Activated CD8-positive, alpha-beta T cell treated with anti-CD3 and anti-CD28 coated beads, Interleukin-2, amount 10 ng/mL, durations not matched to agents 7 days and 5 days (primary cell): ENCODE measurements around the gene CFAP70. TPM values are rescaled to one million over a fixed set of nuclear protein-coding genes. Genes with fewer than 3 reads are reported as not detected.
"Not testable (repeated sequence)": the region's sequence is repeated elsewhere in the genome, so short reads cannot be mapped to it uniquely, and the experiment has no call there.

Experiments
- ATAC-seq: fragments of 150-1000 bp; cut with Tn5 transposase; one replicate; pipeline ENCODE4 v1.10.0; 2021; ENCODE audit warnings: moderate library complexity
- CTCF ChIA-PET: fragments of 350-600 bp; sonication (Branson Sonifier 250); formaldehyde crosslinking; loops from one replicate; lab custom pipeline; 2021; ENCODE audit warnings: antibody characterized with exemption; lab: Charles Lee
- POLR2A ChIA-PET: fragments of 350-600 bp; sonication (Branson Sonifier 250); formaldehyde crosslinking; loops from one replicate; lab custom pipeline; 2021; ENCODE audit warnings: antibody characterized with exemption; lab: Charles Lee
- DNase-seq: peaks from one replicate; pipeline ENCODE4 v3.0.0-alpha.2; 2020
- H3K27ac Mint-ChIP-seq: one replicate; pipeline ENCODE4 v1.8.0; 2021; ENCODE audit warnings: mild to moderate bottlenecking, mixed read lengths
- H3K27me3 Mint-ChIP-seq: one replicate; pipeline ENCODE4 v1.8.0; 2021; ENCODE audit warnings: low read depth, mixed read lengths
- H3K36me3 Mint-ChIP-seq: one replicate; pipeline ENCODE4 v1.8.0; 2021; ENCODE audit warnings: low read depth, mixed read lengths
- H3K4me1 Mint-ChIP-seq: one replicate; pipeline ENCODE4 v1.8.0; 2021; ENCODE audit warnings: low read depth, mixed read lengths
- H3K4me3 Mint-ChIP-seq: one replicate; pipeline ENCODE4 v1.8.0; 2021; ENCODE audit warnings: mild to moderate bottlenecking, mixed read lengths
- H3K9me3 Mint-ChIP-seq: one replicate; pipeline ENCODE4 v1.8.0; 2022; ENCODE audit warnings: mixed read lengths; ENCODE audit not compliant: insufficient read depth
- total RNA-seq, 2 experiments: library from RNA; stranded (reverse); gene quantifications; one replicate each; pipeline ENCODE4 v1.2.3, GENCODE V29; 2021

CFAP70 gene
- under 1 TPM; 0.40 to 0.57 TPM for total RNA-seq

GRCh38 chr10:73358331-73359279 lies at the start of gene CFAP70:
Gene CFAP70 (minus strand): TSS chr10:73358864. CDS start chr10:73354796, 4,068 bp downstream.
- Mint-ChIP-seq H3K4me3 (peak within 1 kb of the TSS; percentile 99), H3K9me3 (no peaks in the 10 kb centered on the region), H3K27me3 (peaks cover 10% of the 10 kb centered on the region), H3K4me1 (peaks cover 16% of the 10 kb centered on the region), H3K27ac (peak within 1 kb of the TSS; percentile 90), H3K36me3 (peaks cover 9% of the 10 kb centered on the region)
- ChIA-PET CTCF (interaction anchor here (0.8 to 1.4 kb wide), 5 partner anchors 10 to 285 kb away, joined by 3 to 6 read pairs (median 3); partner anchors contain the start of genes DNAJC9 and MSS51), POLR2A (interaction anchor here (0.6 to 2.4 kb wide), 12 partner anchors 8 to 263 kb away, joined by 3 to 16 read pairs (median 6); partner anchors contain the start of genes ANXA7, DNAJC9, MRPS16 and PPP3CB)
- peak; percentile 96 for ATAC-seq
- DNase-seq = peak; percentile 96

- peaks cover 31% of the 10 kb centered on the region for H3K36me3 Mint-ChIP-seq
- peaks cover 36% of the 10 kb centered on the region for H3K4me1 Mint-ChIP-seq
- no peak overlapping the region for H3K27ac Mint-ChIP-seq
- ATAC-seq (no peak), DNase-seq (no peak)
- no peaks in the 10 kb centered on the region for H3K9me3 Mint-ChIP-seq
- no peak overlapping the region for H3K4me3 Mint-ChIP-seq
- POLR2A ChIA-PET = no interaction called here
- CTCF ChIA-PET = interaction anchor here (1.0 kb wide), 1 partner anchor 236 kb away, joined by 3 read pairs; no protein-coding TSS in a partner anchor
- no peaks in the 10 kb centered on the region for H3K27me3 Mint-ChIP-seq
Measured at GRCh38 chr10:73408061-73408460, 49.4 kb upstream of the CFAP70 start.

DNA sequence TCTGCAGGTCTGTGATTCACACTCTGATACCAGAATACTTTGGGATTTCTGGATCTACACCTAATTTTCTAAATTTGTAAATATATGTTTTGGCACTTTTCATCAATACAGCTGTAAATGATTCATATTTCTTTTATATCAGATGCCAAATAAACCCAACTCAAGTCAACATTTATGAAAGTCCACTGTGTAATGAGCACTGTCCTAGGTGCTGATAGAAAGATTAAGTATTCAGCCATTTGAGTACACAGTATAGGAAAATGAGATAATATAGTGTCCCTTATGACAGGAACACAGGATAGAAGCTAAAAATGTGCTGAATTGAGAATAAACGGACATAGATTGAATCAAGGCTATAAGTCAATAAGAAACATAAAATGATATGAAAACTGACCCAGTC lies 48.8 kb upstream of the CFAP70 start:
- Mint-ChIP-seq H3K4me1 (peaks cover 31% of the 10 kb centered on the region), H3K27me3 (no peaks in the 10 kb centered on the region), H3K4me3 (no peak overlapping the region), H3K27ac (no peak overlapping the region), H3K9me3 (no peaks in the 10 kb centered on the region), H3K36me3 (peaks cover 33% of the 10 kb centered on the region)
- ATAC-seq = no peak
- ChIA-PET CTCF (no interaction called here), POLR2A (no interaction called here)
- no peak for DNase-seq

- Mint-ChIP-seq H3K9me3 (no peaks in the 10 kb centered on the region), H3K27ac (no peak overlapping the region), H3K36me3 (peaks cover 33% of the 10 kb centered on the region), H3K4me1 (peaks cover 29% of the 10 kb centered on the region), H3K27me3 (no peaks in the 10 kb centered on the region), H3K4me3 (no peak overlapping the region)
- no peak for ATAC-seq
- POLR2A ChIA-PET = no interaction called here
- DNase-seq = no peak
- CTCF ChIA-PET = no interaction called here
Measured at GRCh38 chr10:73406846-73407245, 48.2 kb upstream of the CFAP70 start.

- Mint-ChIP-seq H3K27ac (no peak overlapping the region), H3K27me3 (no peaks in the 10 kb centered on the region), H3K9me3 (no peaks in the 10 kb centered on the region), H3K36me3 (peaks cover 25% of the 10 kb centered on the region), H3K4me3 (no peak overlapping the region), H3K4me1 (peaks cover 16% of the 10 kb centered on the region)
- ChIA-PET POLR2A (no interaction called here), CTCF (no interaction called here)
- no peak for ATAC-seq
- DNase-seq = no peak
Measured at GRCh38 chr10:73405556-73405955, 46.9 kb upstream of the CFAP70 start.

DNA sequence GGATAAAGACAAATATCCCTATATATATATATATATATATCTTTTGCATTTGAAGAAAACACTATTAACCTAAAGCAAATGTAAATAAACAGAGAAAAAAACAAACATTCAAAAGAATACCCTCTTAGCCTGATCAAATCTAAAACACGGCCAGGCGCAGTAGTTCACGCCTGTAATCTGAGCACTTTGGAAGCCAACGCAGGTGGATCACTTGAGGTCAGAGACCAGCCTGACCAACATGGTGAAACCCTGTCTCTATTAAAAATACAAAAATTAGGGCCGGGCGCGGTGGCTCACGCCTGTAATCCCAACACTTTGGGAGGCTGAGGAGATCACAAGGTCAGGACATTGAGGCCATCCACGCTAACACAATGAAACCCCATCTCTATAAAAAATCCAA lies 46.0 kb upstream of the CFAP70 start:
- DNase-seq (no peak), ATAC-seq (no peak)
- Mint-ChIP-seq H3K27me3 (no peaks in the 10 kb centered on the region), H3K27ac (no peak overlapping the region), H3K9me3 (no peaks in the 10 kb centered on the region), H3K36me3 (peaks cover 20% of the 10 kb centered on the region), H3K4me1 (peaks cover 11% of the 10 kb centered on the region), H3K4me3 (no peak overlapping the region)
- POLR2A ChIA-PET = no interaction called here
- CTCF ChIA-PET = interaction anchor here (0.7 kb wide), 1 partner anchor 135 kb away, joined by 3 read pairs; no protein-coding TSS in a partner anchor

GRCh38 chr10:73401636-73402035 lies 43.0 kb upstream of the CFAP70 start:
- H3K27me3 Mint-ChIP-seq = no peaks in the 10 kb centered on the region
- POLR2A ChIA-PET = interaction anchor here (0.6 to 1.0 kb wide), 3 partner anchors 22 to 1833 kb away, joined by 3 to 4 read pairs (median 3); no protein-coding TSS in a partner anchor
- ATAC-seq = no peak
- no peaks in the 10 kb centered on the region for H3K9me3 Mint-ChIP-seq
- H3K4me3 Mint-ChIP-seq = no peak overlapping the region
- no peaks in the 10 kb centered on the region for H3K4me1 Mint-ChIP-seq
- no peak for DNase-seq
- no peak overlapping the region for H3K27ac Mint-ChIP-seq
- peaks cover 13% of the 10 kb centered on the region for H3K36me3 Mint-ChIP-seq
- CTCF ChIA-PET = no interaction called here

DNA sequence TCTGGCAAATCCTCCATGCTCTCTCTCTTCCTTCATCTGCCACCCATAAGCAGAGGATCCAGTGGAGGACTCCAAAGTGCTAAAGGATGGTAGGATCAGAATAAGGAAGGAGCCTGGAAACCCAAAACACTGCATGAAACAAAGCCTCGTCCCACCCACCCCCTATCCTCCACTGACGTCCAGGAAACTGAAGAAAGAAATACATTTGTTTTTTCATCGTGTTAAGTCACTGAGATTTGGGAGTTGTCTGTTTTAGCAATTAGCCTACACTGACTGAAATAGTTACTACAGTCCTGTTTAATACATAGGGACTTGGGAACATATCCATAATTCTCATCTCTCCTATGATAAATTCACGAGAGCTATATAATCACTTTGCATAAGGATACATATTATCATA lies 40.4 kb upstream of the CFAP70 start:
- no peaks in the 10 kb centered on the region for H3K9me3 Mint-ChIP-seq
- no peak overlapping the region for H3K4me3 Mint-ChIP-seq
- H3K36me3 Mint-ChIP-seq = peaks cover 31% of the 10 kb centered on the region
- CTCF ChIA-PET = no interaction called here
- ATAC-seq = no peak
- no peak for DNase-seq
- no peaks in the 10 kb centered on the region for H3K27me3 Mint-ChIP-seq
- no peaks in the 10 kb centered on the region for H3K4me1 Mint-ChIP-seq
- POLR2A ChIA-PET = no interaction called here
- no peak overlapping the region for H3K27ac Mint-ChIP-seq

DNA sequence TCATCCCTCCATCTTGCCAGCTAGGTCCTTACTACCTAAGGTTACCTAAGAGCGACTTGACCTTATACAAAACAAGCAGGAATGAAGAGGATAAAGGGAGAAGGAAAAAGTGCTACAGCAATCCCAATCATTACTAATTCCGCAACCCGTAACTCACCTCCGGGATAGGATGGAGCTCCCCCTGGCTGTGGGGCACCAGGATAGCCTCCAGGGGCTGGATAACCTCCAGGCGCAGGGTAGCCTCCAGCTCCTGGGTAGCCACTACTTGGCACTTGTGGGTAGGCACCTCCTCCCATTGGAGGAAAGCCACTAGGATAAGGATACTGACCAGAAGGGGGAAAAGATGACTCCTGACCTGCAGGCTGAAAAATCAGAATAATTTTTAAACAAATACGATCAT lies 39.4 kb upstream of the CFAP70 start:
- Mint-ChIP-seq H3K4me1 (no peaks in the 10 kb centered on the region), H3K27me3 (no peaks in the 10 kb centered on the region), H3K9me3 (no peaks in the 10 kb centered on the region), H3K27ac (no peak overlapping the region), H3K36me3 (peaks cover 38% of the 10 kb centered on the region), H3K4me3 (no peak overlapping the region)
- DNase-seq = no peak
- CTCF ChIA-PET = interaction anchor here (1.1 kb wide), 1 partner anchor 18 kb away, joined by 3 read pairs; no protein-coding TSS in a partner anchor
- POLR2A ChIA-PET = no interaction called here
- no peak for ATAC-seq

DNA sequence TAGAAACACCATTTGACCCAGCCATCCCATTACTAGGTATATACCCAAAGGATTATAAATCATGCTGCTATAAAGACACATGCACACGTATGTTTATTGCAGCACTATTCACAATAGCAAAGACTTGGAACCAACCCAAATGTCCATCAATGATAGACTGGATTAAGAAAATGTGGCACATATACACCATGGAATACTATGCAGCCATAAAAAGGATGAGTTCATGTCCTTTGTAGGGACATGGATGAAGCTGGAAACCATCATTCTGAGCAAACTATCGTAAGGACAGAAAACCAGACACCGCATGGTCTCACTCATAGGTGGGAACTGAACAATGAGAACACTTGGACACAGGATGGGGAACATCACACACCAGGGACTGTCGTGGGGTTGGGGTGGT lies 35.7 kb upstream of the CFAP70 start:
- H3K4me3 Mint-ChIP-seq, H3K27ac Mint-ChIP-seq, H3K27me3 Mint-ChIP-seq, H3K9me3 Mint-ChIP-seq, ATAC-seq, CTCF ChIA-PET, H3K4me1 Mint-ChIP-seq, DNase-seq: not testable (repeated sequence)
- POLR2A ChIA-PET = interaction anchor here (0.6 kb wide), 1 partner anchor 292 kb away, joined by 3 read pairs; no protein-coding TSS in a partner anchor
- H3K36me3 Mint-ChIP-seq = peaks cover 56% of the 10 kb centered on the region

DNA sequence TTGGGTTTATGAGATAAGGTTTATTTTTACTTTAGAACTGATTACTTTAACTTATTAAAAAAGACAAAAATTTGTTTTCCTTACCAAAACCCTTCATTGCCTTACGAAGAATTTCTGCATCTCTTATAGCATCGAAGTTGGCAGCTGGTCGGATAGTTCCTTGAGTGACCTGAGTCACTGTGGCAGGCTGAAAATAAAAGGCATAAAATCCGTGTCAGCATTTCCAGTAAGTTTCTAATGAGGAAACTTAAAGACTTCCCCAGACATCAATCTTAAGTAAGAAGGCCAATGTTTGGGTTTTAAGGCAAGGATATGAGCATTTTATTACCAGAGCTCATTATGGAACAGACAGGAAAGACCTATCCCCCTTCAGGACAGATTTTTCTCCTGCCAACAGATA lies 29.6 kb upstream of the CFAP70 start:
- H3K36me3 Mint-ChIP-seq = peaks cover 58% of the 10 kb centered on the region
- no peaks in the 10 kb centered on the region for H3K9me3 Mint-ChIP-seq
- ATAC-seq (no peak), DNase-seq (no peak)
- ChIA-PET CTCF (no interaction called here), POLR2A (no interaction called here)
- no peak overlapping the region for H3K27ac Mint-ChIP-seq
- H3K27me3 Mint-ChIP-seq = no peaks in the 10 kb centered on the region
- H3K4me3 Mint-ChIP-seq = no peak overlapping the region
- H3K4me1 Mint-ChIP-seq = no peaks in the 10 kb centered on the region

- no peak for DNase-seq
- no peak overlapping the region for H3K27ac Mint-ChIP-seq
- H3K27me3 Mint-ChIP-seq = no peaks in the 10 kb centered on the region
- H3K9me3 Mint-ChIP-seq = no peaks in the 10 kb centered on the region
- CTCF ChIA-PET = interaction anchor here (1.0 to 1.2 kb wide), 2 partner anchors 24 to 103 kb away, joined by 3 read pairs; no protein-coding TSS in a partner anchor
- peaks cover 57% of the 10 kb centered on the region for H3K36me3 Mint-ChIP-seq
- no peak for ATAC-seq
- no peak overlapping the region for H3K4me3 Mint-ChIP-seq
- POLR2A ChIA-PET = interaction anchor here (0.7 kb wide), 1 partner anchor 26 kb away, joined by 5 read pairs; no protein-coding TSS in a partner anchor
- no peaks in the 10 kb centered on the region for H3K4me1 Mint-ChIP-seq
Measured at GRCh38 chr10:73386583-73386982, 27.9 kb upstream of the CFAP70 start.
